ENCODE measurements around the gene CLDN8.

The CLDN8 gene

GRCh38 chr21:30227633-30228404, 11.9 kb upstream of the CLDN8 start:
- TF ChIP-seq GATA2 (IDR thresholded peaks at IDR 0.05; ENCODE audit: low read depth, low read length) = no peak
- TF ChIP-seq GATA3 (IDR thresholded peaks at IDR 0.05; ENCODE audit: low read depth, low read length) = no peak

- TF ChIP-seq GATA2 (IDR thresholded peaks at IDR 0.05; ENCODE audit: low read depth, low read length) (no peak), GATA3 (IDR thresholded peaks at IDR 0.05; ENCODE audit: low read depth, low read length) (no peak)
These were observed 11.2 kb upstream of the CLDN8 start for GRCh38 chr21:30227128-30227527.

GRCh38 chr21:30223596-30223995, 7.7 kb upstream of the CLDN8 start:
- TF ChIP-seq GATA2 (IDR thresholded peaks at IDR 0.05; ENCODE audit: low read depth, low read length) (no peak), GATA3 (IDR thresholded peaks at IDR 0.05; ENCODE audit: low read depth, low read length) (no peak)

- TF ChIP-seq GATA2 (IDR thresholded peaks at IDR 0.05; ENCODE audit: low read depth, low read length) = no peak
- TF ChIP-seq GATA3 (IDR thresholded peaks at IDR 0.05; ENCODE audit: low read depth, low read length) = no peak
These were observed 6.8 kb upstream of the CLDN8 start for GRCh38 chr21:30222724-30223123.

- TF ChIP-seq GATA2 (IDR thresholded peaks at IDR 0.05; ENCODE audit: low read depth, low read length) (no peak), GATA3 (IDR thresholded peaks at IDR 0.05; ENCODE audit: low read depth, low read length) (no peak)
These were observed 4.8 kb downstream of the CLDN8 start for GRCh38 chr21:30211071-30211470.

GRCh38 chr21:30209601-30210000, 6.3 kb downstream of the CLDN8 start:
- TF ChIP-seq GATA3 (IDR thresholded peaks at IDR 0.05; ENCODE audit: low read depth, low read length) = no peak
- no peak for TF ChIP-seq GATA2 (IDR thresholded peaks at IDR 0.05; ENCODE audit: low read depth, low read length)

GRCh38 chr21:30207252-30207579, 8.7 kb downstream of the CLDN8 start:
- TF ChIP-seq GATA2 (IDR thresholded peaks at IDR 0.05; ENCODE audit: low read depth, low read length) = no peak
- no peak for TF ChIP-seq GATA3 (IDR thresholded peaks at IDR 0.05; ENCODE audit: low read depth, low read length)

GRCh38 chr21:30206551-30207251, 9.2 kb downstream of the CLDN8 start:
- TF ChIP-seq GATA3 (IDR thresholded peaks at IDR 0.05; ENCODE audit: low read depth, low read length) (no peak), GATA2 (IDR thresholded peaks at IDR 0.05; ENCODE audit: low read depth, low read length) (no peak)

- TF ChIP-seq GATA3 (IDR thresholded peaks at IDR 0.05; ENCODE audit: low read depth, low read length) (no peak), GATA2 (IDR thresholded peaks at IDR 0.05; ENCODE audit: low read depth, low read length) (no peak)
These were observed 15.9 kb downstream of the CLDN8 start for GRCh38 chr21:30200000-30200399.

GRCh38 chr21:30194701-30195299, 21.1 kb downstream of the CLDN8 start:
- TF ChIP-seq GATA3 (IDR thresholded peaks at IDR 0.05; ENCODE audit: low read depth, low read length) (no peak), GATA2 (IDR thresholded peaks at IDR 0.05; ENCODE audit: low read depth, low read length) (no peak)

GRCh38 chr21:30193201-30193600, 22.7 kb downstream of the CLDN8 start:
- TF ChIP-seq GATA3 (IDR thresholded peaks at IDR 0.05; ENCODE audit: low read depth, low read length) (no peak), GATA2 (IDR thresholded peaks at IDR 0.05; ENCODE audit: low read depth, low read length) (no peak)

GRCh38 chr21:30190554-30190953, 25.3 kb downstream of the CLDN8 start:
- TF ChIP-seq GATA2 (IDR thresholded peaks at IDR 0.05; ENCODE audit: low read depth, low read length) = no peak
- TF ChIP-seq GATA3 (IDR thresholded peaks at IDR 0.05; ENCODE audit: low read depth, low read length) = no peak

- no peak for TF ChIP-seq GATA2 (IDR thresholded peaks at IDR 0.05; ENCODE audit: low read depth, low read length)
- no peak for TF ChIP-seq GATA3 (IDR thresholded peaks at IDR 0.05; ENCODE audit: low read depth, low read length)
These were observed 26.1 kb downstream of the CLDN8 start for GRCh38 chr21:30189773-30190172.

GRCh38 chr21:30186242-30186641, 29.7 kb downstream of the CLDN8 start:
- TF ChIP-seq GATA3 (IDR thresholded peaks at IDR 0.05; ENCODE audit: low read depth, low read length) (no peak), GATA2 (IDR thresholded peaks at IDR 0.05; ENCODE audit: low read depth, low read length) (no peak)

- TF ChIP-seq GATA3 (IDR thresholded peaks at IDR 0.05; ENCODE audit: low read depth, low read length) = no peak
- no peak for TF ChIP-seq GATA2 (IDR thresholded peaks at IDR 0.05; ENCODE audit: low read depth, low read length)
These were observed 47.8 kb downstream of the CLDN8 start for GRCh38 chr21:30168086-30168485.

All from SH-SY5Y (cell line).